ENCODE data around the gene DOCK9.
"Not testable (repeated sequence)": the region's sequence is repeated elsewhere in the genome, so short reads cannot be mapped to it uniquely, and the experiment has no call there.

DOCK9 gene

GRCh38 chr13:98820300-98820699 is 157.6 kb downstream of the DOCK9 start:
- no peak for DNase-seq

GRCh38 chr13:98819382-98820010 is 158.4 kb downstream of the DOCK9 start:
- DNase-seq, result no peak

- no peak for DNase-seq
Observed at GRCh38 chr13:98816406-98816805, 161.5 kb downstream of the DOCK9 start.

GRCh38 chr13:98813993-98814392 is 163.9 kb downstream of the DOCK9 start:
- DNase-seq, result no peak

GRCh38 chr13:98812186-98812790 is 165.6 kb downstream of the DOCK9 start:
- not testable (repeated sequence) for DNase-seq

GRCh38 chr13:98810746-98811145 is 167.1 kb downstream of the DOCK9 start:
- DNase-seq, result no peak

GRCh38 chr13:98809345-98809777 is 168.5 kb downstream of the DOCK9 start:
- no peak for DNase-seq

- DNase-seq, result no peak
Observed at GRCh38 chr13:98807774-98808173, 170.1 kb downstream of the DOCK9 start.

- no peak for DNase-seq
Observed at GRCh38 chr13:98804336-98804855, 173.5 kb downstream of the DOCK9 start.

- DNase-seq, result no peak
Observed at GRCh38 chr13:98803921-98804320, 173.9 kb downstream of the DOCK9 start.

- no peak for DNase-seq
Observed at GRCh38 chr13:98803111-98803561, 174.7 kb downstream of the DOCK9 start.

GRCh38 chr13:98802559-98802958 is 175.3 kb downstream of the DOCK9 start:
- no peak for DNase-seq

- no peak for DNase-seq
Observed at GRCh38 chr13:98801626-98802418, 176.0 kb downstream of the DOCK9 start.

GRCh38 chr13:98800078-98800477 is 177.8 kb downstream of the DOCK9 start:
- no peak for DNase-seq

- DNase-seq, result no peak
Observed at GRCh38 chr13:98798849-98799645, 178.8 kb downstream of the DOCK9 start.

- DNase-seq, result no peak
Observed at GRCh38 chr13:98797456-98797855, 180.4 kb downstream of the DOCK9 start.

- DNase-seq, result no peak
Observed at GRCh38 chr13:98796798-98797197, 181.1 kb downstream of the DOCK9 start.

- no peak for DNase-seq
Observed at GRCh38 chr13:98796191-98796590, 181.7 kb downstream of the DOCK9 start.

- DNase-seq, result no peak
Observed at GRCh38 chr13:98795220-98795619, 182.6 kb downstream of the DOCK9 start.

GRCh38 chr13:98794498-98794897 is 183.4 kb downstream of the DOCK9 start:
- no peak for DNase-seq

GRCh38 chr13:98792785-98793495 is 184.9 kb downstream of the DOCK9 start:
- no peak for DNase-seq

- no peak for DNase-seq
Observed at GRCh38 chr13:98792321-98792720, 185.5 kb downstream of the DOCK9 start.
